ENCODE results near the gene CST4.
A peak's percentile ranks its signal among the peaks of the same experiment; 100 is the strongest.
"Not testable (repeated sequence)": the region's sequence is repeated elsewhere in the genome, so short reads cannot be mapped to it uniquely, and the experiment has no call there.

Gene CST4

GRCh38 chr20:23697947-23698346 is 9.1 kb upstream of the CST4 start:
- Mint-ChIP-seq H3K27me3 (ENCODE audit: low read depth, poor library complexity) (peaks cover 3% of the 10 kb centered on the region), H3K9me3 (no peaks in the 10 kb centered on the region)

GRCh38 chr20:23695068-23695395 is 6.2 kb upstream of the CST4 start:
- H3K27me3 Mint-ChIP-seq (ENCODE audit: low read depth, poor library complexity); H3K36me3 Mint-ChIP-seq (ENCODE audit: low read depth); H3K9me3 Mint-ChIP-seq; DNase-seq: not testable (repeated sequence)
- Mint-ChIP-seq H3K4me3 (peak overlapping the region; percentile 28), H3K27ac (peak overlapping the region; percentile 66), H3K4me1 (peaks cover 56% of the 10 kb centered on the region)

More at GRCh38 chr20:23697947-23698346, 9.1 kb upstream of the CST4 start:
- DNase-seq: no peak
- Mint-ChIP-seq H3K36me3 (ENCODE audit: low read depth) (no peaks in the 10 kb centered on the region), H3K4me3 (no peak overlapping the region), H3K27ac (no peak overlapping the region), H3K4me1 (peaks cover 52% of the 10 kb centered on the region)
- TF ChIP-seq CTCF (IDR thresholded peaks at IDR 0.05): no peak

GRCh38 chr20:23694178-23695067 is 5.6 kb upstream of the CST4 start:
- H3K36me3 Mint-ChIP-seq (ENCODE audit: low read depth); H3K9me3 Mint-ChIP-seq; DNase-seq; H3K4me3 Mint-ChIP-seq; H3K27me3 Mint-ChIP-seq (ENCODE audit: low read depth, poor library complexity): not testable (repeated sequence)
- Mint-ChIP-seq H3K27ac (peak overlapping the region; percentile 66), H3K4me1 (peaks cover 56% of the 10 kb centered on the region)

- H3K4me1 Mint-ChIP-seq: peaks cover 54% of the 10 kb centered on the region
- not testable (repeated sequence) for H3K27ac Mint-ChIP-seq, DNase-seq
These were observed 4.1 kb upstream of the CST4 start for GRCh38 chr20:23692725-23693619.

GRCh38 chr20:23691675-23692074 is 2.8 kb upstream of the CST4 start:
- no peaks in the 10 kb centered on the region for H3K36me3 Mint-ChIP-seq (ENCODE audit: low read depth)
- H3K9me3 Mint-ChIP-seq: no peaks in the 10 kb centered on the region
- no peak for TF ChIP-seq CTCF (IDR thresholded peaks at IDR 0.05)

More at GRCh38 chr20:23692725-23693619, 4.1 kb upstream of the CST4 start:
- H3K36me3 Mint-ChIP-seq (ENCODE audit: low read depth); H3K9me3 Mint-ChIP-seq; H3K4me3 Mint-ChIP-seq; H3K27me3 Mint-ChIP-seq (ENCODE audit: low read depth, poor library complexity): not testable (repeated sequence)

GRCh38 chr20:23690581-23690980 is 1.7 kb upstream of the CST4 start:
- TF ChIP-seq CTCF (IDR thresholded peaks at IDR 0.05): no peak
- Mint-ChIP-seq H3K4me3 (no peak overlapping the region), H3K36me3 (ENCODE audit: low read depth) (no peaks in the 10 kb centered on the region), H3K4me1 (peaks cover 32% of the 10 kb centered on the region), H3K27me3 (ENCODE audit: low read depth, poor library complexity) (peaks cover 9% of the 10 kb centered on the region), H3K9me3 (no peaks in the 10 kb centered on the region), H3K27ac (no peak overlapping the region)
- no peak for DNase-seq

More at GRCh38 chr20:23691675-23692074, 2.8 kb upstream of the CST4 start:
- Mint-ChIP-seq H3K4me3 (no peak overlapping the region), H3K27ac (no peak overlapping the region), H3K4me1 (peaks cover 41% of the 10 kb centered on the region), H3K27me3 (ENCODE audit: low read depth, poor library complexity) (peaks cover 9% of the 10 kb centered on the region)
- DNase-seq: no peak

- Mint-ChIP-seq H3K36me3 (ENCODE audit: low read depth) (no peaks in the 10 kb centered on the region), H3K27ac (no peak overlapping the region), H3K27me3 (ENCODE audit: low read depth, poor library complexity) (peaks cover 8% of the 10 kb centered on the region), H3K4me3 (no peak overlapping the region), H3K4me1 (peaks cover 26% of the 10 kb centered on the region), H3K9me3 (no peaks in the 10 kb centered on the region)
- no peak for TF ChIP-seq CTCF (IDR thresholded peaks at IDR 0.05)
- no peak for DNase-seq
These were observed 507 bp upstream of the CST4 start for GRCh38 chr20:23689399-23689690.

Measured in nephron progenitor cell (in vitro differentiated cells).